ENCODE data around the gene CLVS2.

The CLVS2 gene

DNA sequence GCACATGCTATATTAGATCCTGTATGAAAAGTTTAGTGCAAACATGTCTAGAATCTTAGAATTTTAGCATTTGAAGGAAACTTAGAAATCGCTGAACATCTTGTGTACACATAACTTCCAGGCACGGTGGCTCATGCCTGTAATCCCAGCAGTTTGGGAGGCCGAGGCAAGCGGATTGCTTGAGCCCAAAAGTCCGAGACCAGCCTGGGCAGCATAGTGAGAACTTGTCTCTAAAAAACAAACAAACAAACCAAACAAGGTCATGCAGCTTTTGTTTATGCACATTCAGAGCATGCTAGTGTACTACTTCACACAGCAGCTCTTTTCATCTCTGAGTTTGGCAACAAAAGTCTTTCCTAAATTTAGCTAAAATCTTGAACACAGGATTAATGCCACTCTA, 32.2 kb downstream of the CLVS2 start:
- DNase-seq = no peak

DNA sequence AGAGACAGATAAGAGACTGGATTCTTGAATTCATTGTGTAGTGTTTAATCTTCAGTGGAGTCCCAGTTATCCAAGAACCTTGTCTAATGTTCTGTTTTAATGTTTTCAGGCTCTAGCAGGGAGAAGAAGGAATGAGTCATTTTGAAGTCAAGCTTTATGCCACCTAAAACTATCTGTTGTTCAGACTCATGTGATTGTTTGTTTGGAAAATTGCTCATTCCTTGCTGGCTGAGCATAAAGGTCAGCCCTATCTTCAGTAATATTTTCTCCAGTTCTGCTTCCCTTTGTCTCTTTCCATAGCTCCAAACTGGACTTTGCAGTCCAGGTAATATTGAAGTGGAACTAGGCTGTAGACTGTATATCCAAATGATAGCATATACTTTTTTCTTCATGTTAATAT, 34.2 kb downstream of the CLVS2 start:
- no peak for DNase-seq

DNA sequence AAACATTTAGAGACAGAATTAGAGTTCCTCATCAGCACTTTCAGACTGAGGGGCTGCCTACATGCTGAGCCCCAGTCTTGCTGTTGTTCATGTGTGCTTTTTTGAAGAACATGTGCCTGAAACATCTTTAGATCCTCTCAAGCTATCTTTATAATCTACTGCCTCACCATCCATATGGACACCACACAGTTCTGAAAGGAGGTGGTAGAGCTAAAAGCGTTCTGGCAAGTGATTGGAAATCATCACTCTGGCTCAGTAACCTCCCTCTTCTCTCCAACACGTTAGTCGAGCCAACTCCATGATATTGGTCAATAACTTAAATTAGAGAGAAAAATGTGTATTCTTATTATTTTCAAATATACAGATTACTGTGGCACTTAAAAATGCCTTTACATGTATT, 40.6 kb downstream of the CLVS2 start:
- DNase-seq = no peak

DNA sequence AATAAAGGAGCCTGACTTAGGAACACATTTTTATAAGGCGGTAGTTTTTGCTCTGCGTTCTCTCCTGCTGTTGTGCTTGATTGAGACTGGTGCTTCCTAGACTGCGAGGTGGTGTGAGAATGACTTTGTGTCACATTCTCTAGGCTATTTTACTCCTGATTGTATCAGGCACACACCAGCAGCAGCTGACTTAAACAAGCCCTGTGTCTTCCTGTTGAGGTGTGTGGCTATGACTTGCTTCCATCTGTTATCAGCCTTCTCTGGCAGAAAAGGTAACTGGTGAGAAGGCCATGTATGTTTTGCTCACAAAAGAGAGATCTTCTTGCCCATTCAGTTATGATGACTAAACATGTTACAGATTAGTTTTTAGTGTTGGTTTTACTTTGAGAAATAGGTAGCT, 43.4 kb downstream of the CLVS2 start:
- DNase-seq = no peak

DNA sequence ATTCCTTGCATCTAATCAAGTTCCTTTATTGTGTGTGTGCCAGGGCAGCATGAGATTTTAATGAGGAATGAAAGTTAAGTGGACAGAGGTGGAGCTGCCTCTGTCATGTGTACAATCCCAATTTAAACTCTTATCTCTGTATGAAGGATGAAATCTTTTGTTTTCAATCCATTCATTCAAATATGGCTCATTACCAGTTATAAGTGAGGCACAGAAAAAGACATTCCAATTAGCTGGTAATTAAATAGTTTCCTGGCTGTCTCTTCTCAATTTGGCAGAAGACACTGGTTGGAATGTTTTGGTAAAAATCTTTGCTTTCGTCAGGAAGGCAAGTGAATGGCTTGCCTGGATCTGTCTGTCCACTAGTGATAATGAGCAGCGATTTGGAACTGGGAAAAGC, 46.4 kb downstream of the CLVS2 start:
- no peak for DNase-seq

DNA sequence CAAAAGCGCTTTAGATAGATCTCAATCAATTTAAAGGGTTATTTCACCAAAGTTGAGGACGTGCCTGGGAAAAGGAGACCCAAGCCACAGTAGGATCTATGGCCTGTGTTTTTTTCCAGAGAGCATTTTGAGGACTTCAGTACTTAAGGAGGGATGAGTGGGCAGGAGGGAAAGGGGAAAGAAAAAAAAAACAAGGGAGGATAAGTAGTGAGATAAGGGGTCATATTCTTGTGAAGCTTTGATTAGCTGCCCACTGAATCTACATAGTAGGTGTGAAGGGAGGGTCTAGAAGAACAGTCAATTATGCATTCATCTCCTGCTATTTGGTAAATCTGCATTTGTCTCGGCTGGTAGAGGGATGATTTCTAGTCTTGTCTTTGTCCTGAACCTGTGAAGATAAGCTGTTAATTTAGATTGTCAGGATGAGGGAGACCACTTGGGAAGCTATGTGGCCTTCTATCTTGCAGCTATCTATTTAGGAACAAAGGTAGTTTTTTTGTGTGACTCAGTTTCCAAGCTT, 48.4 kb downstream of the CLVS2 start:
- no peak for DNase-seq

DNA sequence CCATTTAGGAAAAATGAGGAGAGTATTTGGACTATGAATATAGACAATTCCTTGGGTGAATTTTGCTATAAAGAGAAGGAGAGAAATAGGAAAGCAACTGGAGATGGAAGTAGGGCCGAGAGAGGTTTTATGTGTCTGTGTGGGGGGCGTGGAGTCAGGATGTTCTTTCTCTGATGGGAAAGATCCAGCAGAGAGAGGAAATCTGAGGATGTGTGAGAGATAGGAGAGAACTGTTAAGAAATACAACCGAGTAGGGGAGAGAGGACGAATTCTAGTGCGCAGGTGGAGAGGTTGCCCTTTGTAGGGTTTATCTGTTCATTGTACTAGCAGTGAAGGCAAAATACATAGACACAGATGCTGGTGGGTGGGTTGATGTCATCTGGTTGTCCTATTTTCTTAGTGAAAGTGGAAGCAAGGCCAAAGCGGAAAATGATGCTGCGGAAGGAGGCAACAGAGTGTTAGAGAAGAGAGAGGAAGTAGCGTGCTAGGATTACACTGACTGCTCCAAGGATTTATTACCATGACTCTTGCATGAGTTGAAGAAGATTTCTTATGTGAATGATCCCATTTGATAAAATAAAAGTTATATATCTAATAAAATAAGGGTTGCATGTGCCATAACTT, 57.7 kb downstream of the CLVS2 start:
- DNase-seq = no peak

DNA sequence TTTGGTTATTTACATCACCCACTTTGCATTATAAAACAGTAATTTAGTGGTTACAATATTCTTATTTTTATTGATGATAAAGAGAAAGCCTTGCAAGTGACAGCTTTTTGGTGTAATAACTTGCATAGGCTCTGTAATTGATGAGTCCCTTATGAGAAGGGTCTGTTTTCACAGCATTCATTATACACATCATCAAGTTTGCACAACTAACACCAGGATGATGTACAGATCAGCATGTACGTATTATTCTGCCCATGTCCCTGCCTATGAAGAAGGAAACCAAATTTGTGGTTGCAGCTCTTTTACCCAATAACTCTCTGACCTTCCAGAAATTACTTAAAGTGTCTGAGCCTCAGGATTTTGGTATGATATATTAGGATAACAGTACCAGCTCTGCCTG, 59.2 kb downstream of the CLVS2 start:
- no peak for DNase-seq

DNA sequence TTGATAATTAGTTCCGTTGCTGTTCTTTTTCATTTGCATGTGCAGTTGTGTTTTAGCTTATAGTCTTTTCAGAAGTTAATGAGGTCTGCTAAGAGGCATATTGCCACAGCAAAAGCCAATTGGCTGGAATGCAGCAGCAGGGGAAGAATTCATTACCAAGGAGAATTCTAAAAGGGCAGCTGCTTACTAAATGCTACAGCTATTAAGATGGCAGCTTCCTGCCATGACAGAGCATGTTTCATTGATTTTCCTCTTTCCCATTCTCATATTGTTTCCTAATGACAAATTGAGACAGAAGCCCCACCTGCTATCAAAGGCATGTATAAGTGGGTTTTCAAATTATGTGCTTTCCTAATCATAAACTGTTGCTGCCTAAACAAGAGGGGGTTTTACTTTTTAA, 66.6 kb downstream of the CLVS2 start:
- no peak for DNase-seq

DNA sequence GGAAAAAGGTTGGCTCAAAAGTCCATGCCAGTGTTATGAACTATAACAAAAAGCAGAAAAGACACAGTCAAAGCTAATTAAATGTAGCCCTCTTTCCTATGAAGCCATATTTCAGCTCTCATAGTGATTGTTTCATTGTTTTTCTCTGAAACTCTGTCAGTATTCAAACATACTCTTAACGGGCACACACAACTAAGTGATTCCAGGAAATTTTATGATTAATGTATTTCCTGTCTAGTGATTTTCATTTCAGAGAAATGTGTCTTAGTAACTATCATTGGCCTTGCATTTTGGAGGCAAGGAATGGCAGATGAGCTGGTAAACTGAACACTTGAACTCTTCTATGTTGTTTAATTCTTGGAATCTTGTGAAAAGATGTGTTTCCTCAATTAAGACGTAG, 68.0 kb downstream of the CLVS2 start:
- no peak for DNase-seq

DNA sequence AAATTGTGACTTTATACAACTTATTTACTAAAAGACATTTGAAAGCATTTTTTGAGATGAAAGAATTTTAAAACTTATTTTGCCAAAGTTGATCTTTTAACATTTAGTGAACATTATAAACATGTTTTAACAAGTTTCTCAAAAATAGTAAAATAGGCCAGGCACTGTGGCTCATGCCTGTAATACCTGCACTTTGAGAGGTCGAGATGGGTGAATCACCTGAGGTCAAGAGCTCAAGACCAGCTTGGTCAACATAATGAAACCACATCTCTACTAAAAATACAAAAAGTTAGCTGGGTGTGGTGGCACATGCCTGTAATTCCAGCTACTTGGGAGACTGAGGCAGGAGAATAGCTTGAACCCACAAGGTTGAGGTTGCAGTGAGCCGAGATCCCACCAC, 78.6 kb downstream of the CLVS2 start:
- DNase-seq = no peak

DNA sequence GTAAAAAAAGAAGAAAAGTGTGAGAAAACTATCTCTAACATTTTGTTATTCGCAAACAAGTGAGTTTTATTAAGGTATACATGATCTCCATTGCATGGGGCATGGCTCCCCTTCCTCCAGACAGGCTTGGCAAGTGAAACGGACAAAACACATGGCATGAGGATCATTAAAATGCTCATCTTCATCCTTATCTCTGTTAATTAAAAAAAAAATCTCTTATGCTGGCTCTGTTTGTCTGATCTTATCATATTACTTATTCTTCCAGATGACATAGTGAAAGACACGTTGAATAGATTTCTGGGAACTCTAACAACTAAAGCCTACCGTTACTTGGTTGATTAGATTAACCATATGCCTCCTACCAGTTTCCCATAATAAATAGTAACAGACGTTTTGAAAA, 89.4 kb downstream of the CLVS2 start:
- no peak for DNase-seq

DNA sequence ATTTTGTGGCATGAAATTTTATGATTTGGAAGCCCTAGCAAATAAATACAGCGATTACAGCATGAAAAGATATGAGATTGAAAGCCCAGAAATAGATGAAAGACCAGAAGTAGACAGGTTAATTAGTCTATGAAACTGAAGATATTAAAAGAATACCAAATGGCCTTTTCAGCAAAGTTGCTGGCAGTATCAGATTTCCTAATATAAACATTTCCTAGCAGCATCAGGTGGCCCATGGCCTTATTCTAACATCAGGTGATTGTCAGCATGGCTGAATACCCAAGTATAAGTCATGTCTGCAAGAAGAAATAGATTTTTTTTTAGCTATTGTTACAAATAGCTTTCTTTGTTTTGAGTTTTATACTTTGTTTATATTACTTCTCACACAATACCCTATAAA, 93.2 kb downstream of the CLVS2 start:
- DNase-seq = no peak

DNA sequence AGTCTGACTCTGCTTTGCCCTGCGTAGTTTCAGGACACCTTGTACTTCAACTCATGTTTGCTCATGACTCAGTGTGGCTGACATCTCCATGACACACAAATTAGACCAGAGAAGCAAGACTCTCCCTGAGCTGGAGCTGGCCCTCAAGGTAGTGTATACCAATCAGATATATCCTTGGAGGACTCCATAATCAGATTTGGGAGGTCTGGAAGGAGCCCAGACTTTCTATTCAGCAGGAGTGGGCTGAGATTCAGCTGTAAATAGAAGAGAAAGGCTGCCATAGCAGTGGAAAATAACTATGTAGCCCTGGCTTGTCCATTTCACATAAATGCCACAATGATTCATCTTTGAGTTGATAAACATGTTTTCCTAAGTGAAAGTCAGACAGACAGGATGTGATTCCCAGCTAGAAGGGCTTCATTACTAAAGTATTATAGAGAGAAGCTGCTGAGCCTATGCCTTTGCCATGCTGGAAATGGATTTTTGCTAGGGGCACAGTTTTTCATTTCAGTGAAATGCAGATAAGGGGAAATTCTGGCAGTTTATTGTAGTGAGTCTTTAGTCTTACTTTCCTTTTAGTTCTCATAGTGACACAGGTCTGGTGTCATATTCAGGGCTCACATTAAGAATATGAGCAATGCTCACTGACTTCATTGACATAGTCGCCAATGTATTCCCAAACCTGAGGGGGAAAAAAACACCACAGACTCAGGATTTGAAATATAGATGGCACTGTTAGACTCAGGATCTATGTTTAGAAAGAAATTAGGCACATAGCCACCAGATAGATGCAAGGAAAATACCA, 95.3 kb downstream of the CLVS2 start:
- no peak for DNase-seq

DNA sequence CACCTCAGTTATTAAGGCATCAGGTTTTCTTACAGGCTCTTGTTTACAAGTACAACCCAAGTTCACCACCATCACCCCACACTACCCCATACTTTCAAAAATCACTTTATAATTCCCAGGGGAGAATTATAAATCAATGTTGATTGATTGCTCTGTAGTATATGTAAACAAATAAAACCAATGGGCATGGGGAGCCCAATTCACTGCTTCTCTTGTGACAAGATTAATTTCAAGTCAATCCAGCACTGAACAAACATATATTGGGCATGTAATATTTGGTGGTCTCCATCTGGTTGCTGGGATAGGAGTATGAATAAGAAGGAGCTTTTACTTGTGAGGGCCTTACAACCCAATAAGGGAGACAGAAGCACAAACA, 95.8 kb downstream of the CLVS2 start:
- no peak for DNase-seq

DNA sequence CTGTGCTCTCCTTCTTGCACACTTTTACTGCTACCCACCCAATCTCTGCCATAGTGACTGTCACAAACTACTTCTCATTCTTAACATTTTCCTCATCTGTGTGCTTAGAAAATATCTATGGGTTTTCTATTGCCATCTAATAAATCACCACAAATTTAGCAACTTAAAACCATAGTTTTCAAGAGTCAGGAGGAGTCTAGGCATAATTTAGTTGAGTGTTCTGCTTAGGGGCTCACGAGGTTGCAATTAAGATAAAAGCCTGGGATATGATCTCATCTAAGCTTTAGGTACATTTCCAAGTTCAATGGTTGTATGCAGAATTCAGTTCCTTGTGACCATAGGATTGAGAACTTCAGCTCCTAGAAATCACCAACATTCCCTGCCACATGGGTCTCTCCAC, 98.8 kb downstream of the CLVS2 start:
- no peak for DNase-seq

DNA sequence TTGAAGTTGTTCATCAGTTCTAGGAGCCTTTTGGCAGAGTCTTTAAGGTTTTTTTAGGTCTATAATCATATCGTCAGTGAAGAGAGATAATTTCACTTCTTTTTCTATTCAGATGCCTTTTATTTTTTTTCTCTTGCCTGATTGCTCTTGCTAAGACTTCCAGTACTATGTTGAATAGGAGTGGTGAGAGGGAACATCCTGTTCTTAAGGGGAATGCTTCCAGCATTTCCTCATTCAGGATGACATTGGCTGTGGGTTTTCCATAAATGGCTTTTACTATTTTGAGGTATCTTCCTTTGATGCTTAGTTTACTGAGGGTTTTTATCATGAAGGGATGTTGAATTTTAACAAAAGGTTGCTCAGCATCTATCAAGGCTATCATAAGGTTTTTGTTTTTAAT, 109.5 kb downstream of the CLVS2 start:
- no peak for DNase-seq

DNA sequence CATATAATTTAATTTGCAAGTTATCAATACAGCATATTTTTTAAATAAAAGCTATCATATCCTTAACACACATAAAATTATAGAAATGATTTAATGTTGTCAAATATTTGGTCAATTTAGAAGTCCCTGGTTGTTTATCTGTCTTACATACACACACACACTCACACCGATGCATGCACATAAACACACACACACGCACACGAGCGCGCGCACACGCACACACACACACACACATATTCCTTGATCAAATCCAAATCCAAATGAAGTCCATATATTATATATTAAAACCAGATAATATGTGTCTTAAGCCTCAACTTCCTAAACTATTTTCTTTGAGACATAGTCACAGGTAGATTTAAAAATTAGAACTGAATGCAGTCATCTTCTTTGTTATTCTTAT, 120.3 kb downstream of the CLVS2 start:
- no peak for DNase-seq

DNA sequence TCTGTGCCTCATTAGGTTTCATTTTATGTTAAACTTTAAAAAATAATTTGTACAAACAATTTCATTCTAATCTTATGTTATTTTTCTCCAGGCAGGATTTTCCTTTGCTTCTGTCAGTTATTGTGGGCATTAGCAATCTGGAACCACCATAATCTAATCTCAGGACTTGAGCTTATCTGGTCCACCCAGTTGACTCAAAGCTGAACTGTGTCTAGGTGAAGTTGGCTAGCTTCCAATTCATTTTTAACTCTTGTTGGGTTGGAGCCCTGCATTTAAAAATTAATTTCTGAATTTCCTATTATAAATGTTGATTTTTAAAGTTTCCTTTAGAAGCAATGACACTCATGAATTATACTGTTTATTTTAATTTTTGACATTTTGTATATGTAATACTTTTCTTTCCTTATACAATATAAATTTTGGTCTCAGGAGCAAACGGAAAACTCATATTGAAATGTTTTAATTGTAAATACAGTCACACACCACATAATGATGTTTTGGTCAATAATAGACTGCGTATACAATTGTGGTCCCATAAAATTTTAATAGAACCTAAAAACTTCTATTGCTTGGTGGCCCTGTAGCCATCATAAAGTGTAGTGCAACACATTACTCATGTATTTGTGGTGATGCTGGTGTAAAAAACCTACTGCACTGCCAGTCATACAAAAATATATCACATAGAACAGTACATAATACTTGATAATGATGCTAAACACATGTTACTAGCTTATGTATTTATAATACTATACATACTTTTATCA, 121.3 kb downstream of the CLVS2 start:
- DNase-seq = no peak

DNA sequence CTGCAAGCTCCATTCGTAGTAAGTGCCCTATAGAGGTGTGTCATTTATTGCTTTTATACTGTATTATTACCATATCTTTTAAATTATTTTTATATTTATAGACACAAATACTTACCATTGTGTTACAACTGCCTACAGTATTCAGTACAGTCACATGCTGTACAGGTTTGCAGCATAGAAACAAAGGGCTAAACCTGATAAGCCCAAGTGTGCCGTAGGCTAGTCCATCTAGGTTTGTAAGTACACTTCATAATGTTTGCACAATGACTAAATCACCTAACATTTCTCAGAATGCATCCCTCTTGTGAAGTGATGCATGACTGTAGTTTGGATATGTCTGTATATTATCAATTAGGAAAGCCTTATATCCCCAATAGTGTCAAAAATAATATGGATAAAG, 122.8 kb downstream of the CLVS2 start:
- DNase-seq = no peak
